Psoas muscle (tissue), 8 donors: Measurements from ENCODE around the gene AVPR2. TPM values are rescaled to one million over a fixed set of nuclear protein-coding genes. Genes with fewer than 3 reads are reported as not detected.

Experiments used
- ATAC-seq, 4 donors: fragments of 200-7000 bp; cut with Tn5 transposase; one replicate each; pipeline ENCODE4 v1.9.1; 2020; ENCODE audit warnings: moderate library complexity in 3 of 4, mild to moderate bottlenecking in 2 of 4
- DNase-seq, 2 donors: peaks; one replicate each; pipeline ENCODE4 v3.0.0-alpha.2; 2020
- H3K27ac ChIP-seq: fragments of 200-600 bp; one replicate; pipeline ENCODE4 v1.8.0; 2022
- H3K27me3 ChIP-seq, 3 donors: fragments of 200-600 bp in 1 of 3; one replicate each; pipeline versions ENCODE4 v1.6.1 to v1.8.0; 2013 to 2022; ENCODE audit warnings: low read length in 2 of 3, mild to moderate bottlenecking in 2 of 3, moderate library complexity in 1 of 3; ENCODE audit not compliant: insufficient read depth in 3 of 3
- H3K36me3 ChIP-seq, 2 donors: fragments of 200-600 bp in 1 of 2; one replicate each; pipeline versions ENCODE4 v1.6.1 to v1.8.0; 2013 to 2022; ENCODE audit warnings: low read depth in 1 of 2, mild to moderate bottlenecking in 1 of 2, moderate library complexity in 1 of 2; ENCODE audit not compliant: insufficient read depth in 1 of 2
- H3K4me1 ChIP-seq: fragments of 200-600 bp; one replicate; pipeline ENCODE4 v1.8.0; 2022
- H3K4me3 ChIP-seq: fragments of 200-600 bp; one replicate; pipeline ENCODE4 v1.8.0; 2022; ENCODE audit warnings: mild to moderate bottlenecking
- H3K9me3 ChIP-seq: fragments of 200-600 bp; one replicate; pipeline ENCODE4 v1.8.0; 2022
- WGBS, 3 donors: extraction: QIAGEN DNeasy Blood & Tissue Kit; methylation state at CpG; one replicate each; pipeline versions ENCODE4 v1.1.6 to v1.1.7; 2013; 5-methylcytosine and 5-hydroxymethylcytosine counted together
- intact Hi-C, 2 donors: fragments of 100-400 bp; cut with DNase I; formaldehyde crosslinking; loops; one replicate each; pipeline versions ENCODE4 v1.11.0 to v1.14.2; 2022
- long read RNA-seq, 2 donors: library from polyadenylated mRNA; unstranded; transcript quantifications; one replicate each; pipeline ENCODE4 v2.0.0, GENCODE V29; 2021
- polyA plus RNA-seq, 3 donors: library from polyadenylated mRNA; stranded (reverse); fragments of 200-250 nt; gene quantifications; one replicate each; pipeline ENCODE4 v1.2.3, GENCODE V29; 2013
- total RNA-seq, 4 donors: library from RNA; stranded (reverse); fragmentation: NEBNext Ultra II Directional in 2 of 4; extraction: Animal tissue kit (Norgen Biotek cat#: 25700) in 2 of 4; gene quantifications; one replicate each; pipeline versions ENCODE4 v1.2.1 to v1.2.4, GENCODE V29; 2021 to 2023
- TF ChIP-seq, protein P1 (sequence below): fragments of 200-600 bp; IDR thresholded peaks from one replicate; pipeline ENCODE4 v1.8.0; 2022; ENCODE audit warnings: antibody characterized with exemption
- donor health status: healthy with polysubstance abuse.
- donor health status: DM: no; HTN: no; CAD: no; lungs with moderate emphysema.
- donor health status: Bipolar disorder and iron deficiency.
- donor health status: healthy.
- donor health status: DM: yes; HTN: yes; CAD: no.
- donor health status: DM: no; HTN: no; CAD: no.
- donor health status: DM: no; HTN: no; CAD: no.
- donor health status: DM: yes; HTN: yes; CAD: no.

The AVPR2 gene
- total RNA-seq (1 to 10 TPM; 1.3 to 4.8 (median 2.0) TPM), polyA plus RNA-seq (1 to 10 TPM; 1.4 to 3.2 (median 2.5) TPM)
- long read RNA-seq, donor 1, partial matches to known transcripts = 1 of 3 reads
- long read RNA-seq, donor 1, other reads (novel, unspliced or antisense) = 1 of 3 reads
- long read RNA-seq, donor 2, transcript AVPR2-206 (4 exons, 1,784 nt) = major isoform, 5 of 7 reads
- long read RNA-seq, donor 2, partial matches to known transcripts = 0 of 7 reads
- long read RNA-seq, donor 2, other reads (novel, unspliced or antisense) = 1 of 7 reads

GRCh38 chrX:153903991-153904957 lies at the start of gene AVPR2:
TSS of gene AVPR2 (plus strand) at chrX:153904673. CDS start at chrX:153905146, 473 bp downstream.
- H3K27me3 ChIP-seq = peaks cover 0 to 38% (median 0%) of the 10 kb centered on the region in 3 donors
- peak in 3 of 4 donors; percentile 12 to 42 (median 12) for ATAC-seq
- H3K9me3 ChIP-seq = no peaks in the 10 kb centered on the region
- H3K4me1 ChIP-seq = no peaks in the 10 kb centered on the region
- WGBS, 3 donors = 27 to 57% (median 56%) methylated on average over 12 to 26 of the region's 26 CpGs
- intact Hi-C loops = no loop called here
- peak within 1 kb of the TSS; percentile 44 for H3K4me3 ChIP-seq
- H3K36me3 ChIP-seq = no peaks in the 10 kb centered on the region
- DNase-seq = no peak
- TF ChIP-seq, protein P1, sequence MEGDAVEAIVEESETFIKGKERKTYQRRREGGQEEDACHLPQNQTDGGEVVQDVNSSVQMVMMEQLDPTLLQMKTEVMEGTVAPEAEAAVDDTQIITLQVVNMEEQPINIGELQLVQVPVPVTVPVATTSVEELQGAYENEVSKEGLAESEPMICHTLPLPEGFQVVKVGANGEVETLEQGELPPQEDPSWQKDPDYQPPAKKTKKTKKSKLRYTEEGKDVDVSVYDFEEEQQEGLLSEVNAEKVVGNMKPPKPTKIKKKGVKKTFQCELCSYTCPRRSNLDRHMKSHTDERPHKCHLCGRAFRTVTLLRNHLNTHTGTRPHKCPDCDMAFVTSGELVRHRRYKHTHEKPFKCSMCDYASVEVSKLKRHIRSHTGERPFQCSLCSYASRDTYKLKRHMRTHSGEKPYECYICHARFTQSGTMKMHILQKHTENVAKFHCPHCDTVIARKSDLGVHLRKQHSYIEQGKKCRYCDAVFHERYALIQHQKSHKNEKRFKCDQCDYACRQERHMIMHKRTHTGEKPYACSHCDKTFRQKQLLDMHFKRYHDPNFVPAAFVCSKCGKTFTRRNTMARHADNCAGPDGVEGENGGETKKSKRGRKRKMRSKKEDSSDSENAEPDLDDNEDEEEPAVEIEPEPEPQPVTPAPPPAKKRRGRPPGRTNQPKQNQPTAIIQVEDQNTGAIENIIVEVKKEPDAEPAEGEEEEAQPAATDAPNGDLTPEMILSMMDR = no peak
- no peak within 1 kb of the TSS for H3K27ac ChIP-seq

DNA sequence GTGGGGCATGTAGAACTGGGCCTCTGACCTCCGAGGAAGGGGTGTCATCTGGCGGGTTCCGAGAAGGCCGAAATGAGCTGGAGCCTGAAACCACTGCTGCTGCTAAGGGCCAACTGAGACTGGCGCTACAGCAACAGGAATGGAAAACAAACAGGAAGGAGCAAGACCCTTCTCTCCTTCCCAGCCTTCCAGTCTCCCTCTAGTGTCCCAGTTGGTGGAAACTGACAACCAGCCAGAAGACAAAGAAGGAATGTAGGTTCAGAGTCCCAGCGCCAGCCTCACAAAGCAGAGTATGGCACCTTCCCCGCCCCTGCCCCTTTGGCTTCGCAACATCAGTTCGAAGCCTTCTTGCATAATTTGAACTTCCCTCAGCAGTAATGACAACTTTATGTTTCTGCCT lies 49.8 kb upstream of the AVPR2 start:
- H3K36me3 ChIP-seq = no peaks in the 10 kb centered on the region
- H3K4me3 ChIP-seq = no peak overlapping the region
- intact Hi-C loops = no loop called here
- H3K27me3 ChIP-seq = peaks cover 0 to 19% (median 0%) of the 10 kb centered on the region in 3 donors
- TF ChIP-seq, protein P1 = no peak
- H3K4me1 ChIP-seq = no peaks in the 10 kb centered on the region
- no peak for DNase-seq
- WGBS, 3 donors = 73 to 80% (median 77%) methylated on average over 9 of the region's 9 CpGs
- no peaks in the 10 kb centered on the region for H3K9me3 ChIP-seq
- ATAC-seq = no peak
- no peak overlapping the region for H3K27ac ChIP-seq

DNA sequence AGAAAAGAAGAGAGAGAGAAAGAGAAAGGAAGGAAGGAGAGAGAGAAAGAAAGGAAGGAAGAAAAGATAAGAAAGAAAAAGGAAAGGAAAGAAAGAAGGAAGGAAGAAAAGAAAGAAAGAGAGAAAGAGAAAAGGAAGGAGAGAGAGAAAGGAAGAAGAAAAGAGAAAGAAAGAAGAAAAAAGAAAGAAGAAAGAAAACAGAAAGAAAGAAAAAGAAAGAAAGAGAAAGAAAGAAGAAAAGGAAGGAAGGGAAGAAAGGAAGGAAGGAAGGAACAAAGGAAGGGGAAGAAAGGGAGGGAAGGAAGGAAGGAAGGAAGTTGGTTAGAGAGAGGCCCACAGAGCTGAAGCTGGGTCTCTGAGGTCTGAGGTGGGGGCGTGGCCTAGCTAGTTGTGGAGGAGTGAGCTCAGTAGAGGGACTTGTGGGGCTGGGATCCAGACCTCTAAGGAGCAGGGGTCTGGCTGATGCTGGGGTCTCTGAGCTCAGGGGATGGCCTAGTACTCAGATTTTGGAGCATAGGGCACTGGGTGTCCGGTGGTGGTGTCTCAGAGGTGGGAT lies 47.0 kb upstream of the AVPR2 start:
- H3K27ac ChIP-seq = no peak overlapping the region
- H3K36me3 ChIP-seq = no peaks in the 10 kb centered on the region
- no peaks in the 10 kb centered on the region for H3K4me1 ChIP-seq
- ATAC-seq = no peak
- no peaks in the 10 kb centered on the region for H3K9me3 ChIP-seq
- H3K4me3 ChIP-seq = no peak overlapping the region
- H3K27me3 ChIP-seq = peaks cover 0 to 22% (median 0%) of the 10 kb centered on the region in 3 donors
- 66 to 87% (median 69%) methylated on average over 2 of the region's 2 CpGs for WGBS, 3 donors
- TF ChIP-seq, protein P1 = no peak
- intact Hi-C loops = no loop called here
- DNase-seq = no peak

GRCh38 chrX:153861151-153861550 lies 43.3 kb upstream of the AVPR2 start:
- Histone ChIP-seq H3K27ac (no peak overlapping the region), H3K27me3 (peaks cover 0 to 28% (median 2%) of the 10 kb centered on the region in 3 donors), H3K9me3 (no peaks in the 10 kb centered on the region), H3K4me3 (no peak overlapping the region), H3K4me1 (no peaks in the 10 kb centered on the region), H3K36me3 (no peaks in the 10 kb centered on the region)
- WGBS, 3 donors = 72 to 80% (median 75%) methylated on average over 6 to 10 of the region's 10 CpGs
- TF ChIP-seq, protein P1 = no peak
- DNase-seq (no peak), ATAC-seq (no peak)
- intact Hi-C loops = no loop called here
